DOHH2 (cell line): ENCODE data around the gene ANAPC2.

Experiments used
- H3F3A ChIP-seq: fragments of 200-600 bp; sonication (generic), shearing (Covaris generic); 2 replicates; pipeline ENCODE4 v1.6.0; 2016; ENCODE audit warnings: antibody characterized with exemption, mild to moderate bottlenecking; ENCODE audit not compliant: control insufficient read depth, insufficient read depth
- H3K27ac ChIP-seq: fragments of 200-600 bp; sonication (generic); 2 replicates; pipeline ENCODE4 v1.5.1; 2014; ENCODE audit warnings: low read depth, mild to moderate bottlenecking, low read length, moderate library complexity
- H3K27me3 ChIP-seq: fragments of 200-600 bp; sonication (generic); 2 replicates; pipeline ENCODE4 v1.6.1; 2014; ENCODE audit warnings: mild to moderate bottlenecking, low read length, mixed read lengths; ENCODE audit not compliant: control insufficient read depth
- H3K36me3 ChIP-seq: fragments of 200-600 bp; sonication (generic); 2 replicates; pipeline ENCODE4 v1.6.1; 2014; ENCODE audit warnings: mild to moderate bottlenecking, low read length, moderate library complexity, mixed read lengths; ENCODE audit not compliant: control insufficient read depth
- H3K4me1 ChIP-seq: fragments of 200-600 bp; sonication (generic); 2 replicates; pipeline ENCODE4 v1.6.1; 2014; ENCODE audit warnings: mild to moderate bottlenecking, low read length, mixed read lengths; ENCODE audit not compliant: control insufficient read depth
- H3K4me2 ChIP-seq: fragments of 200-600 bp; sonication (generic); 2 replicates; pipeline ENCODE4 v1.6.0; 2014; ENCODE audit warnings: mild to moderate bottlenecking, low read length, moderate library complexity
- H3K4me3 ChIP-seq: fragments of 200-600 bp; sonication (generic); 2 replicates; pipeline ENCODE4 v1.5.1; 2014; ENCODE audit warnings: mild to moderate bottlenecking, low read length, mixed read lengths
- H3K79me2 ChIP-seq: fragments of 200-600 bp; sonication (generic); 2 replicates; pipeline ENCODE4 v1.6.1; 2014; ENCODE audit warnings: mild to moderate bottlenecking, low read length, mixed read lengths; ENCODE audit not compliant: control insufficient read depth
- H3K9me2 ChIP-seq: fragments of 200-600 bp; sonication (generic); replicated peaks from 2 replicates; pipeline ENCODE4 v1.6.1; 2014; ENCODE audit warnings: mild to moderate bottlenecking, low read length, mixed read lengths; ENCODE audit not compliant: control insufficient read depth
- H3K9me3 ChIP-seq: fragments of 200-600 bp; sonication (generic); 2 replicates; pipeline ENCODE4 v1.6.1; 2014; ENCODE audit warnings: antibody characterized with exemption, low read length, mixed read lengths; ENCODE audit not compliant: control insufficient read depth, insufficient read depth
- H4K20me1 ChIP-seq: fragments of 200-600 bp; sonication (generic); 2 replicates; pipeline ENCODE4 v1.6.0; 2014; ENCODE audit warnings: low read depth, mild to moderate bottlenecking, antibody characterized with exemption, low read length, moderate library complexity; ENCODE audit not compliant: control insufficient read depth, insufficient read depth
- EZH2phosphoT487 ChIP-seq: fragments of 200-600 bp; sonication (generic); IDR thresholded peaks from 2 replicates; pipeline ENCODE4 v1.6.1; 2017; ENCODE audit warnings: borderline replicate concordance, mild to moderate bottlenecking, antibody characterized with exemption, low read length, moderate library complexity, mixed read lengths
- TF ChIP-seq, protein P1 (sequence below): fragments of 200-600 bp; sonication (generic); IDR thresholded peaks from one replicate; pipeline ENCODE4 v1.5.1; 2014; ENCODE audit warnings: antibody characterized with exemption, mild to moderate bottlenecking, low read depth, low read length; ENCODE audit not compliant: poor library complexity, severe bottlenecking

The ANAPC2 gene

DNA sequence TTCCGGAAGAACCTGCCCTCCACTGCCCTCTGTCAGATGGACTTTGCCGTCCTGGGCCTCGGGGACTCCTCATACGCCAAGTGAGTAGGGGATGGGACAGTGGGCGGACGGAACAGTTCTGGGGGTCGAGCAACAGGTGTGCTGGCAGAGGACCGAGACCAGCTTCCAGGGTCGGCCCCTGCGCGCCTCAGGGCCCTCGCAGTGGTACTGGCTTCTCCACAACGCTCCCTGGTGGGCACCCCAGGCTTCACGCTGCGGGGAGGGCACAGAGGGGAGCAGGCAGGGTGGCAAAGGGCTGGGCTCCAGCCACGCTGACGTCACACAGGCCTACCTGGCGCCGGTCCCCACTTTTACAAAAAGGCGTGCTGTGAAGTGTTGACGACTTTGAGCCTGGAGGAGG, 24.2 kb upstream of the ANAPC2 start:
- Histone ChIP-seq H3K79me2 (peaks cover 9% of the 10 kb centered on the region), H3F3A (no peaks in the 10 kb centered on the region), H3K27ac (no peak overlapping the region), H3K4me3 (no peak overlapping the region), H4K20me1 (no peaks in the 10 kb centered on the region), H3K36me3 (peaks cover 43% of the 10 kb centered on the region), H3K9me3 (no peaks in the 10 kb centered on the region), H3K27me3 (no peaks in the 10 kb centered on the region), H3K9me2 (no peaks in the 10 kb centered on the region), H3K4me1 (no peaks in the 10 kb centered on the region), H3K4me2 (no peak overlapping the region)
- TF ChIP-seq EZH2phosphoT487 = no peak
- TF ChIP-seq, protein P1, sequence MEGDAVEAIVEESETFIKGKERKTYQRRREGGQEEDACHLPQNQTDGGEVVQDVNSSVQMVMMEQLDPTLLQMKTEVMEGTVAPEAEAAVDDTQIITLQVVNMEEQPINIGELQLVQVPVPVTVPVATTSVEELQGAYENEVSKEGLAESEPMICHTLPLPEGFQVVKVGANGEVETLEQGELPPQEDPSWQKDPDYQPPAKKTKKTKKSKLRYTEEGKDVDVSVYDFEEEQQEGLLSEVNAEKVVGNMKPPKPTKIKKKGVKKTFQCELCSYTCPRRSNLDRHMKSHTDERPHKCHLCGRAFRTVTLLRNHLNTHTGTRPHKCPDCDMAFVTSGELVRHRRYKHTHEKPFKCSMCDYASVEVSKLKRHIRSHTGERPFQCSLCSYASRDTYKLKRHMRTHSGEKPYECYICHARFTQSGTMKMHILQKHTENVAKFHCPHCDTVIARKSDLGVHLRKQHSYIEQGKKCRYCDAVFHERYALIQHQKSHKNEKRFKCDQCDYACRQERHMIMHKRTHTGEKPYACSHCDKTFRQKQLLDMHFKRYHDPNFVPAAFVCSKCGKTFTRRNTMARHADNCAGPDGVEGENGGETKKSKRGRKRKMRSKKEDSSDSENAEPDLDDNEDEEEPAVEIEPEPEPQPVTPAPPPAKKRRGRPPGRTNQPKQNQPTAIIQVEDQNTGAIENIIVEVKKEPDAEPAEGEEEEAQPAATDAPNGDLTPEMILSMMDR = peak; percentile 14

DNA sequence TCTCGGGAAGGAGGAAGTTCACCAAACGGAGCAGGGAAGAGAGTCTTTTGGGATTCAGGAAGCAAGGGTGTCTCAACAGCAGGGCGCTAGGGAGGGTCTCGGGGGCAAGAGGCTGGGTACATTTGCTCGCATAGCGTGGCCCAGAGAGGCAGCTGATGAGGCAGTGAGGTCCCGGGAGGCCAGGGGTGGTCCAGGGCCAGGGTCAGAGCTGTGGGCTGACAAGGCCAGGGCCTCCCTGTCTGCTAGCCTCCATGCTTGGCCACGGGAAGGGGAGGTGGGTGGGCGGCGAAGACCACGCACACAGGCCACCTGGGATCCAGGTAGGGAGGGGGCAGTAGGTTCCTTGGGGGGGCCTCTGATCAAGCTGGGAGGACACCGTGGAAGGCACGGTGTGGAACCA, 23.2 kb upstream of the ANAPC2 start:
- H3K27ac ChIP-seq = no peak overlapping the region

DNA sequence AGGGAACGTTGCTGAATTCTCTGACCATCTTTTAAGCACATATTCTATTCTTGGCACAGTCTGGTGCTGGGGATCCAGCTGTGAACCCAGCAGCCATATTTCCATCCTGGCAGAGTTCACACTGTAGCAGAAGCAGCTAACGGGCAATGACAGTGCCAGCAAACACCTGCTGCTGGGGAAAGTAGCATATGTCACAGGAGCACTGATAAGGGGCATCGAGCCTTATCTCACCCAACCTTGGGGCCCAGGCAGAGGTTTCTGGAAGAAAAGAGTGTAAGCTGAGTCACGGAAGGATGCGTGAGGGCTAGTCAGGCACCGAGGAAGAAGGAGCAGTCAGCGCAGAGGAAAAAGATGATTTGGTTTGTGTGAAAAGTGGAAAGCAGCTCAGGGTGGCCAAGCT, 18.2 kb upstream of the ANAPC2 start:
- H3K36me3 ChIP-seq = peaks cover 40% of the 10 kb centered on the region
- peaks cover 69% of the 10 kb centered on the region for H3K79me2 ChIP-seq
- H3K4me3 ChIP-seq = peak overlapping the region; percentile 99
- no peaks in the 10 kb centered on the region for H3K9me2 ChIP-seq
- H3K4me1 ChIP-seq = peaks cover 46% of the 10 kb centered on the region
- no peak overlapping the region for H3K27ac ChIP-seq
- H3K4me2 ChIP-seq = peak overlapping the region; percentile 92
- no peaks in the 10 kb centered on the region for H3K9me3 ChIP-seq
- peaks cover 5% of the 10 kb centered on the region; the same call in 1 of the 2 replicates for H4K20me1 ChIP-seq
- no peak for TF ChIP-seq EZH2phosphoT487
- TF ChIP-seq, protein P1 = no peak
- no peaks in the 10 kb centered on the region for H3K27me3 ChIP-seq
- H3F3A ChIP-seq = peaks cover 6% of the 10 kb centered on the region

More for the DNA sequence above, 23.2 kb upstream of the ANAPC2 start:
- Histone ChIP-seq H3K27me3 (no peaks in the 10 kb centered on the region), H3F3A (no peaks in the 10 kb centered on the region), H3K9me2 (no peaks in the 10 kb centered on the region), H4K20me1 (no peaks in the 10 kb centered on the region), H3K4me3 (no peak overlapping the region), H3K36me3 (peaks cover 48% of the 10 kb centered on the region), H3K9me3 (no peaks in the 10 kb centered on the region), H3K4me2 (no peak overlapping the region), H3K79me2 (peaks cover 19% of the 10 kb centered on the region), H3K4me1 (peaks cover 10% of the 10 kb centered on the region)
- TF ChIP-seq, protein P1 = no peak
- no peak for TF ChIP-seq EZH2phosphoT487
